GM06990 (cell line): Measurements from ENCODE around the gene MIPEP.

Source experiments
- DNase-seq: peaks from one replicate; pipeline ENCODE4 v3.0.0-alpha.2; 2011; ENCODE audit not compliant: insufficient read length; ENCODE audit errors: extremely low read depth
- H3K27me3 ChIP-seq: replicated peaks from 2 replicates; pipeline ENCODE4 v1.6.0; 2011; ENCODE audit warnings: low read length; ENCODE audit not compliant: control insufficient read depth, insufficient read depth
- H3K36me3 ChIP-seq: 2 replicates; pipeline ENCODE4 v1.5.1; 2011; ENCODE audit warnings: low read length; ENCODE audit not compliant: control insufficient read depth, insufficient read depth
- H3K4me3 ChIP-seq: replicated peaks from 2 replicates; pipeline ENCODE4 v1.5.1; 2011; ENCODE audit warnings: low read depth, mild to moderate bottlenecking, control low read depth, low read length
- TF ChIP-seq, protein P1 (sequence below): IDR thresholded peaks from 2 replicates; pipeline ENCODE4 v1.5.1; 2011; ENCODE audit warnings: low read length, control low read depth, mild to moderate bottlenecking, inconsistent platforms; ENCODE audit not compliant: insufficient read depth, poor library complexity, severe bottlenecking

Gene MIPEP

GRCh38 chr13:23859904-23860303, 29.3 kb downstream of the MIPEP start:
- H3K36me3 ChIP-seq, result no peaks in the 10 kb centered on the region; the same call in 1 of the 2 replicates
- H3K4me3 ChIP-seq, result no peak overlapping the region
- no peaks in the 10 kb centered on the region for H3K27me3 ChIP-seq
- TF ChIP-seq, protein P1, sequence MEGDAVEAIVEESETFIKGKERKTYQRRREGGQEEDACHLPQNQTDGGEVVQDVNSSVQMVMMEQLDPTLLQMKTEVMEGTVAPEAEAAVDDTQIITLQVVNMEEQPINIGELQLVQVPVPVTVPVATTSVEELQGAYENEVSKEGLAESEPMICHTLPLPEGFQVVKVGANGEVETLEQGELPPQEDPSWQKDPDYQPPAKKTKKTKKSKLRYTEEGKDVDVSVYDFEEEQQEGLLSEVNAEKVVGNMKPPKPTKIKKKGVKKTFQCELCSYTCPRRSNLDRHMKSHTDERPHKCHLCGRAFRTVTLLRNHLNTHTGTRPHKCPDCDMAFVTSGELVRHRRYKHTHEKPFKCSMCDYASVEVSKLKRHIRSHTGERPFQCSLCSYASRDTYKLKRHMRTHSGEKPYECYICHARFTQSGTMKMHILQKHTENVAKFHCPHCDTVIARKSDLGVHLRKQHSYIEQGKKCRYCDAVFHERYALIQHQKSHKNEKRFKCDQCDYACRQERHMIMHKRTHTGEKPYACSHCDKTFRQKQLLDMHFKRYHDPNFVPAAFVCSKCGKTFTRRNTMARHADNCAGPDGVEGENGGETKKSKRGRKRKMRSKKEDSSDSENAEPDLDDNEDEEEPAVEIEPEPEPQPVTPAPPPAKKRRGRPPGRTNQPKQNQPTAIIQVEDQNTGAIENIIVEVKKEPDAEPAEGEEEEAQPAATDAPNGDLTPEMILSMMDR, result no peak
- no peak for DNase-seq

GRCh38 chr13:23859455-23859854, 29.7 kb downstream of the MIPEP start:
- no peaks in the 10 kb centered on the region for H3K27me3 ChIP-seq
- DNase-seq, result no peak
- TF ChIP-seq, protein P1, result no peak
- no peaks in the 10 kb centered on the region; the same call in 1 of the 2 replicates for H3K36me3 ChIP-seq
- no peak overlapping the region for H3K4me3 ChIP-seq

DNA sequence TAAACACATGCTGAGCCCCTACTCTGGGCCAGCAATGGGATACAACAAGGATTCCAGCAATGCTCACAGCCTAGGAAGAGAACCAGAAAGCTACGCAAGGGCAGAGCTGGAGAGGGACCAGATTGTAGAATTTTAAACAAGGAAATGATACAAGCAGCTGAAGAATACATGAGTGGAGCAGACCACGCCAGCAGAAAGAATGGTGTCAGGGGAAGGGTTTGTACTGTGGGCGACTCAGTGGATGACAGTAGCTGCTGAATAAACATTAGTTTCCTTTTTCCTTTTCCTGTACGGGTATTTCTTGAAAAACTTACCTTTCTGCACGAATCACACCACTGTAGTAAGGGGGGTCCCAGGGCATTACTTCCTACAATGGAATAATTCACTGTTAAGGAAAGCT, 30.7 kb downstream of the MIPEP start:
- TF ChIP-seq, protein P1, result no peak
- H3K4me3 ChIP-seq, result no peak overlapping the region
- H3K27me3 ChIP-seq, result no peaks in the 10 kb centered on the region
- DNase-seq, result no peak
- no peaks in the 10 kb centered on the region; the same call in 1 of the 2 replicates for H3K36me3 ChIP-seq

GRCh38 chr13:23856008-23856750, 33.0 kb downstream of the MIPEP start:
- no peak for DNase-seq
- no peaks in the 10 kb centered on the region for H3K27me3 ChIP-seq
- TF ChIP-seq, protein P1, result no peak

GRCh38 chr13:23855360-23855759, 33.8 kb downstream of the MIPEP start:
- TF ChIP-seq, protein P1, result no peak
- Histone ChIP-seq H3K27me3 (no peaks in the 10 kb centered on the region), H3K36me3 (no peaks in the 10 kb centered on the region), H3K4me3 (no peak overlapping the region)
- no peak for DNase-seq

More at GRCh38 chr13:23856008-23856750, 33.0 kb downstream of the MIPEP start:
- no peaks in the 10 kb centered on the region; the same call in 1 of the 2 replicates for H3K36me3 ChIP-seq
- H3K4me3 ChIP-seq, result no peak overlapping the region

GRCh38 chr13:23852351-23852750, 36.8 kb downstream of the MIPEP start:
- Histone ChIP-seq H3K27me3 (no peaks in the 10 kb centered on the region), H3K36me3 (no peaks in the 10 kb centered on the region), H3K4me3 (no peak overlapping the region)
- no peak for DNase-seq
- TF ChIP-seq, protein P1, result no peak
